ENCODE results near the gene ZNF521. TPM values are rescaled to one million over a fixed set of nuclear protein-coding genes. Genes with fewer than 3 reads are reported as not detected.

Gene ZNF521
- total and polyA plus RNA-seq, 2 of the 13 experiments (the other 11 are each of a cell fraction or from before 2014, with no cell fraction given) = 0.02 TPM; not detected in 1

DNA sequence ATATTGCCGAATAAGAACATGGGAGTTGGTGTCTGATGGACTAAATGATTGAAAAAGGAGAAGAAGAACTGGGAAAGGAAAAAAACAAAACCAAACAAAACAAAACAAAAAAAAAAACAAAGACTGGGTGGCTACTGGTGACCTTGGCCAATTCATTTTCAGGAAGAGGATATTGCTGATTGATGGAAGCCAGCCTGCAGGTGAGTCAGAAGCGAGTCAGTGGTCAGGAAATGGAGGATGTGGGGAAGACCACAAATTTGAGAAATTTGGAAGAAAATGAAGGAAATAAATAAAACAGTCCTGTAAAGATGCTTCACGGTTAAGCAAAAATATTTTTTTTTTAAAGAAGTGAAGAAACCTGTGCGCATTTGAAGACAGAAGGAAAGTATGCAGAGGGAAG, 296.9 kb downstream of the ZNF521 start:
- Histone ChIP-seq H3K36me3 (replicated peaks in 1 of 2; ENCODE audit: control insufficient read depth in 1 of 2, insufficient read depth in 2 of 2, low read length in 2 of 2) (no peaks in the 10 kb centered on the region), H2AFZ (ENCODE audit: low read length) (no peak overlapping the region), H3K9ac (ENCODE audit: insufficient read depth, low read depth, low read length) (no peak overlapping the region), H3K9me3 (ENCODE audit: low read length) (no peaks in the 10 kb centered on the region), H3K4me3 (replicated peaks in 1 of 3; ENCODE audit: insufficient read depth in 1 of 3, low read depth in 2 of 3, low read length in 3 of 3) (no peak overlapping the region), H4K20me1 (ENCODE audit: insufficient read depth, low read length) (no peaks in the 10 kb centered on the region), H3K27ac (ENCODE audit: extremely low read length, insufficient read depth, low read length) (no peak overlapping the region), H3K27me3 (ENCODE audit: control insufficient read depth in 1 of 2, insufficient read depth in 2 of 2, low read length in 2 of 2) (no peaks in the 10 kb centered on the region; a peak in 1 of 5 replicates), H3K4me2 (ENCODE audit: low read depth, low read length) (no peak overlapping the region), H3K79me2 (ENCODE audit: insufficient read depth, low read length) (no peaks in the 10 kb centered on the region), H3K4me1 (ENCODE audit: insufficient read depth, low read length) (no peaks in the 10 kb centered on the region)
- in situ Hi-C loops (cut with HindIII; ENCODE audit: extremely low pct_ligation_motif_present, low pct_unique_long_range_greater_than_20kb) = no loop called here
- ATAC-seq = no peak
- TF ChIP-seq ZNF720 (CRISPR knock-in tag; IDR thresholded peaks at IDR 0.05) = no peak
- no peak for TF ChIP-seq ZNF768 (CRISPR knock-in tag; IDR thresholded peaks at IDR 0.05)
- no peak for TF ChIP-seq ZNF562 (CRISPR knock-in tag; IDR thresholded peaks at IDR 0.05; ENCODE audit: borderline replicate concordance)
- no peak for TF ChIP-seq HDAC6 (IDR thresholded peaks at IDR 0.05; ENCODE audit: low read depth, low read length)
- no peak for TF ChIP-seq HNF1B (CRISPR knock-in tag; IDR thresholded peaks at IDR 0.05)
- TF ChIP-seq TARDBP (CRISPR knock-in tag; IDR thresholded peaks at IDR 0.05) = no peak
- TF ChIP-seq ZNF446 (CRISPR knock-in tag; IDR thresholded peaks at IDR 0.05) = no peak
- no peak for TF ChIP-seq RERE (CRISPR knock-in tag; IDR thresholded peaks at IDR 0.05; ENCODE audit: low read depth)
- FAIRE-seq = no peak
- 51% methylated on average over 4 of the region's 4 CpGs for WGBS (ENCODE audit: low lambda C conversion rate)
- POLR2A ChIA-PET = no interaction called here
- intact Hi-C loops (cut with micrococcal nuclease; ENCODE audit: unreplicated experiment) = no loop called here
- no peak for DNase-seq (ENCODE audit: low spot score)
- BruUV-seq (replicated peaks) = no TSS peak
- CTCF ChIA-PET (ENCODE audit: low intra/inter-chr PET ratio, low total read pairs) = no interaction called here
